Keratinocyte (primary cell): Measurements from ENCODE around the gene RSBN1. TPM values are rescaled to one million over a fixed set of nuclear protein-coding genes. Genes with fewer than 3 reads are reported as not detected.

ENCODE experiments used
- DNase-seq: peaks from one replicate; pipeline ENCODE4 v3.0.0-alpha.2; 2011; ENCODE audit warnings: low read depth, missing footprints, low spot score
- FAIRE-seq: peaks from 2 replicates; lab custom pipeline; 2011; peaks lifted over from hg19 to GRCh38; lab: Jason Lieb, UNC
- H2AFZ ChIP-seq: 2 replicates; pipeline ENCODE4 v1.6.0; 2012; ENCODE audit warnings: low read length, control low read depth, inconsistent platforms; ENCODE audit not compliant: control insufficient read depth
- H3K27ac ChIP-seq: 2 replicates; pipeline ENCODE4 v1.5.1; 2011; ENCODE audit warnings: low read length; ENCODE audit not compliant: control insufficient read depth, insufficient read depth
- H3K27me3 ChIP-seq: 3 replicates; pipeline ENCODE4 v1.6.0; 2011; ENCODE audit warnings: low read length; ENCODE audit not compliant: control insufficient read depth, insufficient read depth; ENCODE audit errors: extremely low read depth
- H3K36me3 ChIP-seq, 2 experiments: 2 replicates in 1 of 2; 3 replicates in 1 of 2; pipeline ENCODE4 v1.5.1; 2011; ENCODE audit warnings: low read length in 2 of 2, mild to moderate bottlenecking in 1 of 2; ENCODE audit not compliant: control insufficient read depth in 2 of 2, insufficient read depth in 2 of 2; ENCODE audit errors: extremely low read depth in 1 of 2
- H3K4me1 ChIP-seq: 3 replicates; pipeline ENCODE4 v1.5.1; 2011; ENCODE audit warnings: low read length; ENCODE audit not compliant: control insufficient read depth, insufficient read depth; ENCODE audit errors: extremely low read depth
- H3K4me2 ChIP-seq: 3 replicates; pipeline ENCODE4 v1.6.0; 2011; ENCODE audit warnings: low read depth, low read length; ENCODE audit not compliant: control insufficient read depth, insufficient read depth; ENCODE audit errors: extremely low read depth
- H3K4me3 ChIP-seq, 3 experiments: fragments of 200-600 bp in 1 of 3; sonication (generic) in 1 of 3; 2 replicates in 2 of 3; 3 replicates in 1 of 3; pipeline ENCODE4 v1.5.1; 2011 to 2016; ENCODE audit warnings: low read length in 3 of 3, mild to moderate bottlenecking in 3 of 3, control low read depth in 2 of 3, inconsistent platforms in 1 of 3, low read depth in 1 of 3, mixed read lengths in 1 of 3, mixed run types in 1 of 3, moderate library complexity in 1 of 3; ENCODE audit not compliant: control insufficient read depth in 2 of 3, insufficient read depth in 2 of 3; ENCODE audit errors: extremely low read depth in 1 of 3
- H3K79me2 ChIP-seq: 2 replicates; pipeline ENCODE4 v1.6.0; 2012; ENCODE audit warnings: low read length; ENCODE audit not compliant: control insufficient read depth, insufficient read depth
- H3K9ac ChIP-seq: 3 replicates; pipeline ENCODE4 v1.6.0; 2011; ENCODE audit warnings: low read length; ENCODE audit not compliant: control insufficient read depth, insufficient read depth; ENCODE audit errors: extremely low read depth
- H3K9me1 ChIP-seq: 3 replicates; pipeline ENCODE4 v1.6.0; 2011; ENCODE audit warnings: low read length; ENCODE audit not compliant: control insufficient read depth, insufficient read depth; ENCODE audit errors: extremely low read depth
- H3K9me3 ChIP-seq: 2 replicates; pipeline ENCODE4 v1.5.1; 2012; ENCODE audit warnings: low read depth, low read length; ENCODE audit not compliant: control insufficient read depth
- H4K20me1 ChIP-seq: 3 replicates; pipeline ENCODE4 v1.6.0; 2011; ENCODE audit warnings: low read length; ENCODE audit not compliant: control insufficient read depth, insufficient read depth; ENCODE audit errors: extremely low read depth
- CTCF ChIP-seq, 3 experiments: IDR thresholded peaks in 1 of 3; conservative IDR thresholded peaks in 1 of 3; optimal IDR thresholded peaks in 1 of 3; 2 replicates in 2 of 3; 3 replicates in 1 of 3; pipeline versions ENCODE3 to v1.5.1; 2011; ENCODE audit warnings: low read length in 3 of 3, mild to moderate bottlenecking in 3 of 3, moderate library complexity in 2 of 3, control low read depth in 1 of 3, inconsistent platforms in 1 of 3; ENCODE audit not compliant: insufficient read depth in 2 of 3; ENCODE audit errors: extremely low read depth in 1 of 3
- EZH2 ChIP-seq: IDR thresholded peaks from one replicate; pipeline ENCODE4 v1.6.1; 2012; ENCODE audit warnings: inconsistent platforms, mild to moderate bottlenecking, low read length, moderate library complexity
- dilution Hi-C: fragments of 300-500 bp; cut with MboI; formaldehyde crosslinking; loops from one replicate; pipeline ENCODE4 v1.7.0; 2020; ENCODE audit warnings: low sequenced_read_pairs; ENCODE audit not compliant: extremely low pct_ligation_motif_present
- polyA plus RNA-seq, 5 experiments: library from polyadenylated mRNA; depleted of rRNA in 3 of 5; stranded (reverse) in 3 of 5; stranded (forward) in 1 of 5; unstranded in 1 of 5; fragments of >200 nt; gene quantifications; 1 replicate in 1 of 5; 2 replicates in 3 of 5; 3 replicates in 1 of 5; pipeline versions ENCODE4 v1.2.1 to v1.2.3, GENCODE V29; 2011 to 2012; ENCODE audit warnings: missing spikeins in 2 of 5, low read depth in 1 of 5, low replicate concordance in 1 of 5

The RSBN1 gene
- polyA plus RNA-seq, 1 donor (not counting 4 experiments of a cell fraction or from before 2014, with no cell fraction given): 10.4 TPM

- Histone ChIP-seq H3K4me3 (no peak overlapping the region), H3K4me1 (no peaks in the 10 kb centered on the region), H3K27ac (no peak overlapping the region), H2AFZ (no peak overlapping the region), H3K4me2 (no peak overlapping the region), H3K9me3 (no peaks in the 10 kb centered on the region), H3K79me2 (no peaks in the 10 kb centered on the region), H3K9me1 (no peaks in the 10 kb centered on the region), H3K36me3 (no peaks in the 10 kb centered on the region), H3K9ac (no peak overlapping the region), H3K27me3 (no peaks in the 10 kb centered on the region), H4K20me1 (no peaks in the 10 kb centered on the region)
- FAIRE-seq: no peak
- no peak for DNase-seq
- dilution Hi-C loops: no loop called here
- TF ChIP-seq CTCF (optimal IDR thresholded peaks at IDR 0.05 in 1 of 3, IDR thresholded peaks at IDR 0.05 in 1 of 3, conservative IDR thresholded peaks at IDR 0.05 in 1 of 3; ENCODE audit: extremely low read depth in 1 of 3, insufficient read depth in 2 of 3, low read length in 3 of 3): no peak
- TF ChIP-seq EZH2: no peak
These were observed 34.2 kb upstream of the RSBN1 start for GRCh38 chr1:113846391-113847035.

GRCh38 chr1:113836534-113836933 is 24.3 kb upstream of the RSBN1 start:
- no peaks in the 10 kb centered on the region for H3K27me3 ChIP-seq
- TF ChIP-seq EZH2 (no peak), CTCF (optimal IDR thresholded peaks at IDR 0.05 in 1 of 3, IDR thresholded peaks at IDR 0.05 in 1 of 3, conservative IDR thresholded peaks at IDR 0.05 in 1 of 3; ENCODE audit: extremely low read depth in 1 of 3, insufficient read depth in 2 of 3, low read length in 3 of 3) (no peak)
- H3K4me1 ChIP-seq: peaks cover 3% of the 10 kb centered on the region
- H3K9me1 ChIP-seq: no peaks in the 10 kb centered on the region
- H3K27ac ChIP-seq: no peak overlapping the region
- H2AFZ ChIP-seq: no peak overlapping the region
- no peak overlapping the region for H3K9ac ChIP-seq
- dilution Hi-C loops: no loop called here
- FAIRE-seq (no peak), DNase-seq (no peak)
- H3K9me3 ChIP-seq: no peaks in the 10 kb centered on the region
- no peaks in the 10 kb centered on the region for H3K36me3 ChIP-seq
- H3K79me2 ChIP-seq: no peaks in the 10 kb centered on the region
- no peak overlapping the region for H3K4me3 ChIP-seq
- H4K20me1 ChIP-seq: no peaks in the 10 kb centered on the region
- H3K4me2 ChIP-seq: no peak overlapping the region
